OCI-LY7 (cell line): ENCODE measurements around the gene JAZF1.

Experiments used
- EZH2phosphoT487 ChIP-seq: fragments of 200-600 bp; sonication (generic); IDR thresholded peaks from 2 replicates; pipeline ENCODE4 v1.6.1; 2018; ENCODE audit warnings: low read depth, borderline replicate concordance, mild to moderate bottlenecking, mixed run types, antibody characterized with exemption, low read length, moderate library complexity, mixed read lengths
- TF ChIP-seq, protein P1 (sequence below): fragments of 200-600 bp; sonication (generic); conservative IDR thresholded peaks from 2 replicates; pipeline ENCODE4 v1.5.1; 2014; ENCODE audit warnings: mild to moderate bottlenecking, antibody characterized with exemption, low read length, moderate library complexity, mixed read lengths

DNA sequence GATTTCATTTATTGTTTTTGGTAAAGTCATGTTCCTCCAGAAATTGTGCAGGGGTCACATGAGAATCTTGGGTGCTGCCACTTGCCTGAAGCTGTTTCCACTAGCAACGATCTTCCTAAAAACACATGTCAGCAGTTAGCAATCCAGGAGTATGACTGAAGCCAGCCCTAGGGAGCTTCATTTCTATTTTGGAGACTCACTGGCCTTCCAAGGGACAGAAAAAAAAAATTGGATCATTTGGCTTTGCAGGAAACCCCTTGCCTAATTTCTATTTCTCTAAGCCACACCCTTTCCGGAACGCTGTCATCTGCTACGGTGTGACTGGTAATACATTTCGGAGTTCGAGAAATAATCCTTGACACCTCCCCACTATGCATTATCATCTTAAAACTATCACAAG, 236.0 kb downstream of the JAZF1 start:
- TF ChIP-seq, protein P1, sequence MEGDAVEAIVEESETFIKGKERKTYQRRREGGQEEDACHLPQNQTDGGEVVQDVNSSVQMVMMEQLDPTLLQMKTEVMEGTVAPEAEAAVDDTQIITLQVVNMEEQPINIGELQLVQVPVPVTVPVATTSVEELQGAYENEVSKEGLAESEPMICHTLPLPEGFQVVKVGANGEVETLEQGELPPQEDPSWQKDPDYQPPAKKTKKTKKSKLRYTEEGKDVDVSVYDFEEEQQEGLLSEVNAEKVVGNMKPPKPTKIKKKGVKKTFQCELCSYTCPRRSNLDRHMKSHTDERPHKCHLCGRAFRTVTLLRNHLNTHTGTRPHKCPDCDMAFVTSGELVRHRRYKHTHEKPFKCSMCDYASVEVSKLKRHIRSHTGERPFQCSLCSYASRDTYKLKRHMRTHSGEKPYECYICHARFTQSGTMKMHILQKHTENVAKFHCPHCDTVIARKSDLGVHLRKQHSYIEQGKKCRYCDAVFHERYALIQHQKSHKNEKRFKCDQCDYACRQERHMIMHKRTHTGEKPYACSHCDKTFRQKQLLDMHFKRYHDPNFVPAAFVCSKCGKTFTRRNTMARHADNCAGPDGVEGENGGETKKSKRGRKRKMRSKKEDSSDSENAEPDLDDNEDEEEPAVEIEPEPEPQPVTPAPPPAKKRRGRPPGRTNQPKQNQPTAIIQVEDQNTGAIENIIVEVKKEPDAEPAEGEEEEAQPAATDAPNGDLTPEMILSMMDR, result no peak
- no peak for TF ChIP-seq EZH2phosphoT487
